Calu3 (cell line): ENCODE measurements around the gene TBXAS1. TPM values are rescaled to one million over a fixed set of nuclear protein-coding genes. Genes with fewer than 3 reads are reported as not detected.

Experiments
- BruUV-seq: library from RNA; stranded (reverse); fragments of 400-500 nt; replicated peaks from 2 replicates; lab custom pipeline; 2021; lab: Mats Ljungman, UMichigan
- CTCF ChIA-PET: fragments of 300-600 bp; sonication (Branson Sonifier 250); formaldehyde crosslinking; loops from one replicate; lab custom pipeline; 2022; ENCODE audit warnings: antibody characterized with exemption; lab: Charles Lee
- DNase-seq: peaks from one replicate; pipeline ENCODE4 v3.0.0; 2022
- H3K27ac Mint-ChIP-seq: one replicate; pipeline ENCODE4 v1.8.0; 2022; ENCODE audit warnings: mixed read lengths; ENCODE audit not compliant: unreplicated experiment
- H3K27me3 Mint-ChIP-seq: one replicate; pipeline ENCODE4 v1.8.0; 2022; ENCODE audit warnings: mixed read lengths; ENCODE audit not compliant: unreplicated experiment
- H3K36me3 Mint-ChIP-seq: one replicate; pipeline ENCODE4 v1.8.0; 2022; ENCODE audit warnings: mild to moderate bottlenecking, moderate library complexity, mixed read lengths; ENCODE audit not compliant: insufficient read depth, unreplicated experiment
- H3K4me1 Mint-ChIP-seq: one replicate; pipeline ENCODE4 v1.8.0; 2022; ENCODE audit warnings: mild to moderate bottlenecking, low read depth, mixed read lengths; ENCODE audit not compliant: unreplicated experiment
- H3K4me3 Mint-ChIP-seq: one replicate; pipeline ENCODE4 v1.8.0; 2022; ENCODE audit warnings: mild to moderate bottlenecking, low read depth, moderate library complexity, mixed read lengths; ENCODE audit not compliant: unreplicated experiment
- H3K9me3 Mint-ChIP-seq: one replicate; pipeline ENCODE4 v1.8.0; 2022; ENCODE audit warnings: low read depth, mixed read lengths; ENCODE audit not compliant: unreplicated experiment
- intact Hi-C: fragments of 100-400 bp; cut with micrococcal nuclease; formaldehyde crosslinking; loops from one replicate; pipeline ENCODE4 v1.10.0; 2022; ENCODE audit not compliant: unreplicated experiment
- total RNA-seq: library from RNA; stranded (reverse); gene quantifications from 2 replicates; pipeline ENCODE4 v1.2.3, GENCODE V29; 2022
- TF ChIP-seq, protein P1 (sequence below): fragments of 200-600 bp; IDR thresholded peaks from one replicate; pipeline ENCODE4 v1.8.0; 2022; ENCODE audit warnings: antibody characterized with exemption; ENCODE audit not compliant: unreplicated experiment

The TBXAS1 gene
- total RNA-seq, 1 experiment from 2014 or later: 33.0 TPM

DNA sequence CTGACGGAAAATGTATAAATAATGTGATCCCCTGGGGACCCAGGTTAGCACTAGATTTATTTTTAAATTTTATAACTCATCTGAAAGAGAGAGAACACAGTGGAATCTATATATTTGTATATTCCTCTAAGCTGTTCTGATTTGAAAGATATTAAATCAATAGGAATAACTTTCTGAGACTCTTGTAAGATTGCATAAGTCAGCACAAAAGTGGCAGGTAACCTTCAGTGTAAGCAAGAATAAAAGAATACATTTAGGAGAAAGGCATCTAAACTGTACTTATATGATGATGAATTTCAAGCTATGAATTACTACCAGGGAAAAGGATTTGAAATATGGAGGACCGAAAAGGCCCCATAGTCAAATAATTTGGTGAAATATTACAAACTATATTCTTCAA lies 112.8 kb downstream of the TBXAS1 start:
- H3K36me3 Mint-ChIP-seq: no peaks in the 10 kb centered on the region
- H3K4me3 Mint-ChIP-seq: no peak overlapping the region
- no peaks in the 10 kb centered on the region for H3K27me3 Mint-ChIP-seq
- intact Hi-C loops: no loop called here
- TF ChIP-seq, protein P1, sequence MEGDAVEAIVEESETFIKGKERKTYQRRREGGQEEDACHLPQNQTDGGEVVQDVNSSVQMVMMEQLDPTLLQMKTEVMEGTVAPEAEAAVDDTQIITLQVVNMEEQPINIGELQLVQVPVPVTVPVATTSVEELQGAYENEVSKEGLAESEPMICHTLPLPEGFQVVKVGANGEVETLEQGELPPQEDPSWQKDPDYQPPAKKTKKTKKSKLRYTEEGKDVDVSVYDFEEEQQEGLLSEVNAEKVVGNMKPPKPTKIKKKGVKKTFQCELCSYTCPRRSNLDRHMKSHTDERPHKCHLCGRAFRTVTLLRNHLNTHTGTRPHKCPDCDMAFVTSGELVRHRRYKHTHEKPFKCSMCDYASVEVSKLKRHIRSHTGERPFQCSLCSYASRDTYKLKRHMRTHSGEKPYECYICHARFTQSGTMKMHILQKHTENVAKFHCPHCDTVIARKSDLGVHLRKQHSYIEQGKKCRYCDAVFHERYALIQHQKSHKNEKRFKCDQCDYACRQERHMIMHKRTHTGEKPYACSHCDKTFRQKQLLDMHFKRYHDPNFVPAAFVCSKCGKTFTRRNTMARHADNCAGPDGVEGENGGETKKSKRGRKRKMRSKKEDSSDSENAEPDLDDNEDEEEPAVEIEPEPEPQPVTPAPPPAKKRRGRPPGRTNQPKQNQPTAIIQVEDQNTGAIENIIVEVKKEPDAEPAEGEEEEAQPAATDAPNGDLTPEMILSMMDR: no peak
- H3K9me3 Mint-ChIP-seq: peaks cover 3% of the 10 kb centered on the region
- H3K27ac Mint-ChIP-seq: no peak overlapping the region
- no peak for DNase-seq
- H3K4me1 Mint-ChIP-seq: no peaks in the 10 kb centered on the region
- no TSS peak for BruUV-seq
- CTCF ChIA-PET: no interaction called here

DNA sequence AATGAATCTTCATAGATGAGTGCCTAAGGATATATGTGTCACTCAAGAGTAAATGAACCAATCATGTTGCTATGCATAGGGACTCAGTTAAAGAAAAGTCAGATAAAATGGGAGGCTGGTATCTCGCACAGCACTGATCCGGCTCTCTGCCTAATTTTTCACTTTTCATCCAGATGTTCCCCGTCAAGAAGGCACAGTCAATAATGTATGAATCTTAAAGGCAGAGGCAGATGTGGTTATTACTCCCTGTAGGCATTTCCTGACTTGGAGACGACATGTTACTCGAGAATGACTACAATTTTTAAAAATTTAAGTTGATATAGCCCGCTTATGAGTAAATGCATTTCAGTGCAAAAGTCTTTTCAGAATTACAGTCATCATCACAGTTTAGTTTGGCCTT lies 113.6 kb downstream of the TBXAS1 start:
- CTCF ChIA-PET: no interaction called here
- no TSS peak for BruUV-seq
- H3K36me3 Mint-ChIP-seq: no peaks in the 10 kb centered on the region
- no peaks in the 10 kb centered on the region for H3K27me3 Mint-ChIP-seq
- no peaks in the 10 kb centered on the region for H3K4me1 Mint-ChIP-seq
- no peak overlapping the region for H3K4me3 Mint-ChIP-seq
- H3K27ac Mint-ChIP-seq: no peak overlapping the region
- intact Hi-C loops: no loop called here
- DNase-seq: no peak
- peaks cover 5% of the 10 kb centered on the region for H3K9me3 Mint-ChIP-seq
- TF ChIP-seq, protein P1: no peak

DNA sequence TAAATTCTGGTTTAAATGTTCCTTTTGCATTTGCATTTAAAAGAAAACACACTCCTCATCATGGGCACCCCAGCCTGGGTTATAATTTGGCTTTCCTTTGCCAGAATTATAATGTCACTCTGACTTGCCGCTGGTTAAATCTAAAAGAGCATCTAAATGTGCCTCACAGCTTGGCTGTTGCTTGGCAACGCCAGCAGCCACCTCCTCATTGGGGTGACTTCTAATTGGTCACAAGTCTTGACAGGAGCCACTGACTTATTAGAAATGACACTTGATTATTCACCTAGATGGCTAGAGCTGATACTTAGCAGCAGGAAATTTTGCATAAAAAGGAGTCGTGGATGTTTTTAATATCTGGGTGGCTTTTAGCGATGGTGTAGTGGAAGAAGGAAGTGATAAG lies 114.3 kb downstream of the TBXAS1 start:
- H3K4me3 Mint-ChIP-seq: no peak overlapping the region
- CTCF ChIA-PET: no interaction called here

DNA sequence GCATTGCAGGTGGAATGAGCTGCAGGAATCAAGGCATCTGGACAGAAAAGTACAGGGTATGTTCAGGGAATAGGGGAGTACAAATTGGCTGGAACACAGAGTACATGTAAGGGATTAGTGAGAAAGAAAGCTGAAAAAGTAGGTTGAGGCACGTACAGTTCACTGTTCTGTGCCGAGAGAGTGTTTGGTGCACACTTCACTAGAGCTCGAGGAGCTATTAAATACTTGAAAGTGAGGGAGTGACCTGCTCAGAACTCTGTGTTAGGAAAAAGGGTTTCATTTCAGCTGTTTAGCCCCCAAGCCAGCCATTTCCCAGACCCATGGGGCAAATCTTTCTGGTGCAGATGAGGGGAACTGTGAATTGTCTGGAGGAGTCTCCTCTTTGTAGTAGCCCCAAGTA lies 115.2 kb downstream of the TBXAS1 start:
- TF ChIP-seq, protein P1: no peak
- H3K9me3 Mint-ChIP-seq: peaks cover 5% of the 10 kb centered on the region
- H3K4me3 Mint-ChIP-seq: no peak overlapping the region
- H3K36me3 Mint-ChIP-seq: no peaks in the 10 kb centered on the region
- H3K27me3 Mint-ChIP-seq: no peaks in the 10 kb centered on the region
- H3K4me1 Mint-ChIP-seq: no peaks in the 10 kb centered on the region
- CTCF ChIA-PET: no interaction called here
- no peak overlapping the region for H3K27ac Mint-ChIP-seq
- BruUV-seq: no TSS peak
- intact Hi-C loops: no loop called here
- DNase-seq: no peak

More for the DNA sequence above, 114.3 kb downstream of the TBXAS1 start:
- no peak overlapping the region for H3K27ac Mint-ChIP-seq
- DNase-seq: no peak
- no peaks in the 10 kb centered on the region for H3K36me3 Mint-ChIP-seq
- no TSS peak for BruUV-seq
- TF ChIP-seq, protein P1: no peak
- intact Hi-C loops: no loop called here
- H3K4me1 Mint-ChIP-seq: no peaks in the 10 kb centered on the region
- H3K9me3 Mint-ChIP-seq: peaks cover 5% of the 10 kb centered on the region
- no peaks in the 10 kb centered on the region for H3K27me3 Mint-ChIP-seq
